HG02623 (cell line): ENCODE results near the gene IGSF10.

ENCODE experiments used
- ATAC-seq: cut with Tn5 transposase; IDR thresholded peaks from one replicate; pipeline ENCODE4 v1.9.1; 2021; ENCODE audit warnings: moderate library complexity; ENCODE audit not compliant: unreplicated experiment

Gene IGSF10

DNA sequence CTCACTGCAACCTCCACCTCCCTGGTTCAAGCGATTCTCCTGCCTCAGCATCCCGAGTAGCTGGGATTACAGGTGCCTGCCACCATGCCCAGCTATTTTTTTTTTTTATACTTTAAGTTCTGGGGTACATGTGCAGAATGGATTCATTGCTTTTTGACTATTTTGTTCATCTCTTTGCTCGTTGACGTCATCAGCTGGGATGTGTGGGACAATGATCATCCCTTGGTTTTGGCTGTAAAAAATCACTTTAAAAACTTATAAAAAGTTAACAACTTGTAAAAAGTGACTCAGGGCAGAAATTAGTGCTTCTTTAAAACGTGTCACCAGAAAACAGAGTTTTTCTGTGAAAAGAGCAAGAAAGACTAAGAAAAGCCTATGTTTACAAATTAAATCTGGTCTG lies 37.8 kb downstream of the IGSF10 start:
- ATAC-seq = no peak

- peak; percentile 47 for ATAC-seq
These were observed 38.9 kb downstream of the IGSF10 start for GRCh38 chr3:151421938-151422337.

GRCh38 chr3:151419806-151420205 lies 41.1 kb downstream of the IGSF10 start:
- no peak for ATAC-seq

DNA sequence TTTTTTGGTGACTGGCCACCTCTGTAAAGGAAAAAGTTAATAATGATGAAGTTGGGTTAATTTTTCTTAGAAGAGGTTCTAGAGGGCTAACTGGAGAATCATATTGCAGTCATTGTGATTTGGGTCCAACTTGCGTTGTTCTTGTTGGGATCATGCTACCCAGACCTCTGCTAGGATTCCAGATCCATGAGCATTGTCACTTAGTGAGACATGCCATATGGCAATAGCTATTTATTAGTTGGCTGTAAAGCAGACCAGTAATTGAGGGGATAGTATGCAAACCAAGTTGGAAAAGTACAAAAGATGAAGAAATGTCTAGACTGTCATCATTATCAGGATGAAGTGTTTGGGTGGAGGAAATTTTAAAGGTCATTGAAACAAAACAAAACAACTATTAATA lies 45.6 kb downstream of the IGSF10 start:
- ATAC-seq = no peak

DNA sequence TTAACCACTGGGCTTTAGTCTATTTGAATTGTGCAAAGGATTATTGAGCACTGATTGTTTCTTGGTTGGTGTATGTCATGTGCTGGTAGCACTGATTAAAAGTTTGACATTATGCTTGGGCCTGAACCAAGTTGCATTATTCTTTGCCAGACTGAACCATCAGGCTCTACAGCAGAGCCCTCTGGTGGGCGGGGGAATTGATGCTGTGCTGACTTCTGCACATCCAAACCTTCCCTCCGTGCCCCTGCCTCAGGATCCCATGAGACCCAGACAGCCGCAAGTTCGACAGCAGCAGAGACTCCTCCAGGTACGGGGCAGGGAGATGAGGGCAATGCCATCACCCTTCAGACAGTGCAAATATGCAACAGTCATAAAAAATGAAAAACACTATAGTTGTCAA lies 47.9 kb downstream of the IGSF10 start:
- no peak for ATAC-seq
